A549 (cell line): ENCODE data around the gene LYPD6B. TPM values are rescaled to one million over a fixed set of nuclear protein-coding genes. Genes with fewer than 3 reads are reported as not detected.

Source experiments
- ATAC-seq, 2 experiments: fragments of 200-7000 bp in 1 of 2; fragments of >200 bp in 1 of 2; cut with Nextera tagmentation in 1 of 2; cut with Tn5 transposase in 1 of 2; 3 replicates each; pipeline versions ENCODE4 v1.8.0 to v1.9.1; 2018 to 2020; ENCODE audit warnings: mild to moderate bottlenecking in 1 of 2, moderate library complexity in 1 of 2
- CTCF ChIA-PET: fragments of 300-600 bp; sonication (Branson Sonifier 250); formaldehyde crosslinking; extraction: SDS; loops from one replicate; lab custom pipeline; 2021; ENCODE audit warnings: antibody characterized with exemption, inconsistent platforms; lab: Yijun Ruan, JAX
- POLR2A ChIA-PET: fragments of 350-600 bp; formaldehyde crosslinking; extraction: SDS; loops from one replicate; lab custom pipeline; 2021; ENCODE audit warnings: antibody characterized with exemption, inconsistent platforms; lab: Yijun Ruan, JAX
- DNase-seq, 2 experiments: peaks; one replicate each; pipeline versions ENCODE4 v3.0.0 to v3.0.0-alpha.2; 2011 to 2016; ENCODE audit warnings: low read depth in 1 of 2, low spot score in 1 of 2
- FAIRE-seq: peaks from 2 replicates; lab custom pipeline; 2011; peaks lifted over from hg19 to GRCh38; lab: Jason Lieb, UNC
- H3K27ac ChIP-seq, 2 experiments: fragments of >200 bp; sonication (Bioruptor Twin); formaldehyde crosslinking; 3 replicates each; pipeline ENCODE4 v1.5.1; 2016 to 2017
- H3K4me1 ChIP-seq: fragments of >200 bp; sonication (Bioruptor Twin); formaldehyde crosslinking; 3 replicates; pipeline ENCODE4 v1.6.1; 2016
- H3K4me2 ChIP-seq: fragments of >200 bp; sonication (Bioruptor Twin); formaldehyde crosslinking; 3 replicates; pipeline ENCODE4 v1.6.1; 2016
- H3K4me3 ChIP-seq: fragments of >200 bp; sonication (Bioruptor Twin); formaldehyde crosslinking; 3 replicates; pipeline ENCODE4 v1.5.1; 2016
- H3K9me3 ChIP-seq: fragments of >200 bp; sonication (Bioruptor Twin); formaldehyde crosslinking; 3 replicates; pipeline ENCODE4 v1.6.1; 2016
- BHLHE40 ChIP-seq: IDR thresholded peaks from 2 replicates; pipeline ENCODE4 v1.6.1; 2012; ENCODE audit warnings: low read depth, low read length, inconsistent platforms
- CBX2 ChIP-seq: fragments of 200-600 bp; sonication (generic); IDR thresholded peaks from 2 replicates; pipeline ENCODE4 v1.6.1; 2016; ENCODE audit warnings: low read depth, mild to moderate bottlenecking, borderline replicate concordance
- EHF ChIP-seq: fragments of 250-450 bp; sonication (Bioruptor Pico); IDR thresholded peaks from 2 replicates; pipeline ENCODE4 v1.5.0; 2020; ENCODE audit warnings: mild to moderate bottlenecking
- ELK1 ChIP-seq: fragments of 150-350 bp; IDR thresholded peaks from 2 replicates; pipeline ENCODE4 v1.6.1; 2014; ENCODE audit warnings: low read depth, mild to moderate bottlenecking, low read length
- EP300 ChIP-seq, 2 experiments: fragments of >200 bp; sonication (Bioruptor Twin); formaldehyde crosslinking; IDR thresholded peaks; 2 replicates in 1 of 2; 3 replicates in 1 of 2; pipeline ENCODE4 v1.6.1; 2016 to 2017
- FOSL2 ChIP-seq, 2 experiments: fragments of 450-650 bp in 1 of 2; fragments of >200 bp in 1 of 2; sonication (Bioruptor Twin) in 1 of 2; formaldehyde crosslinking; IDR thresholded peaks; 2 replicates each; pipeline versions ENCODE4 v1.5.0 to v1.6.1; 2016 to 2020; ENCODE audit warnings: mild to moderate bottlenecking in 1 of 2, moderate library complexity in 1 of 2
- GATA3 ChIP-seq: IDR thresholded peaks from 2 replicates; pipeline ENCODE4 v1.6.1; 2012; ENCODE audit warnings: borderline replicate concordance
- HEYL ChIP-seq: fragments of 250-450 bp; sonication (Bioruptor Pico); IDR thresholded peaks from 2 replicates; pipeline ENCODE4 v1.8.0; 2021; ENCODE audit warnings: mild to moderate bottlenecking, moderate library complexity
- HMGXB4 ChIP-seq: fragments of 250-450 bp; sonication (Bioruptor Pico); IDR thresholded peaks from 2 replicates; pipeline ENCODE4 v1.5.0; 2021; ENCODE audit warnings: mild to moderate bottlenecking, moderate library complexity, borderline replicate concordance
- HOXB5 ChIP-seq: fragments of 250-450 bp; sonication (Bioruptor Pico); IDR thresholded peaks from 2 replicates; pipeline ENCODE4 v1.5.0; 2020; ENCODE audit warnings: mild to moderate bottlenecking, moderate library complexity
- JUN ChIP-seq, 2 experiments: fragments of >200 bp; sonication (Bioruptor Twin); formaldehyde crosslinking; IDR thresholded peaks; 2 replicates in 1 of 2; 3 replicates in 1 of 2; pipeline ENCODE4 v1.6.1; 2016 to 2017
- MAZ ChIP-seq: fragments of 150-350 bp; IDR thresholded peaks from 2 replicates; pipeline ENCODE4 v1.6.1; 2014; ENCODE audit warnings: antibody characterized with exemption, low read depth, low read length, borderline replicate concordance
- NR3C1 ChIP-seq: fragments of >200 bp; sonication (Bioruptor Twin); formaldehyde crosslinking; IDR thresholded peaks from 3 replicates; pipeline ENCODE4 v1.6.1; 2017
- POLR2AphosphoS2 ChIP-seq: conservative IDR thresholded peaks from 2 replicates; pipeline ENCODE4 v1.6.1; 2012; ENCODE audit warnings: low read length, improper control_type of control experiment, inconsistent platforms
- RARB ChIP-seq: fragments of 250-450 bp; sonication (Bioruptor Pico); IDR thresholded peaks from 2 replicates; pipeline ENCODE4 v1.8.0; 2021; ENCODE audit warnings: mild to moderate bottlenecking, moderate library complexity
- RCOR1 ChIP-seq: fragments of 150-350 bp; IDR thresholded peaks from 2 replicates; pipeline ENCODE4 v1.6.1; 2014; ENCODE audit warnings: antibody characterized with exemption, low read length, low read depth
- SMC3 ChIP-seq: fragments of >200 bp; sonication (Bioruptor Twin); formaldehyde crosslinking; IDR thresholded peaks from 3 replicates; pipeline ENCODE4 v1.6.1; 2018; ENCODE audit warnings: inconsistent platforms
- SREBF2 ChIP-seq: fragments of 450-650 bp; IDR thresholded peaks from 2 replicates; pipeline ENCODE4 v1.6.1; 2014; ENCODE audit warnings: mild to moderate bottlenecking, moderate library complexity
- TFCP2L1 ChIP-seq: fragments of 250-450 bp; sonication (Bioruptor Pico); IDR thresholded peaks from 2 replicates; pipeline ENCODE4 v1.5.0; 2021; ENCODE audit warnings: mild to moderate bottlenecking
- ZC3H11A ChIP-seq: fragments of 450-650 bp; IDR thresholded peaks from 2 replicates; pipeline ENCODE4 v1.6.1; 2014; ENCODE audit warnings: antibody characterized with exemption, mild to moderate bottlenecking
- ZNF302 ChIP-seq: fragments of 250-450 bp; sonication (Bioruptor Pico); IDR thresholded peaks from 2 replicates; pipeline ENCODE4 v1.9.0; 2021; ENCODE audit warnings: inconsistent platforms, mild to moderate bottlenecking, moderate library complexity
- WGBS: methylation state at CpG from one replicate; pipeline ENCODE4 v1.1.6; 2017; ENCODE audit errors: missing lambda C conversion rate; 5-methylcytosine and 5-hydroxymethylcytosine counted together
- polyA plus RNA-seq, 4 experiments: library from polyadenylated mRNA; depleted of rRNA in 3 of 4; stranded (reverse); fragments of >200 nt; fragmentation: RNase III in 1 of 4; extraction: RNeasy Plus Mini Kit Qiagen cat#74134 plus additional on column Dnase treatment in 1 of 4; gene quantifications; 2 replicates in 3 of 4; 3 replicates in 1 of 4; pipeline ENCODE4 v1.2.3, GENCODE V29; 2011 to 2017
- TF ChIP-seq, protein P1 (sequence below): fragments of 250-450 bp; sonication (Bioruptor Pico); IDR thresholded peaks from 2 replicates; pipeline ENCODE4 v1.5.0; 2020; ENCODE audit warnings: low read depth, mild to moderate bottlenecking, moderate library complexity

LYPD6B gene
- polyA plus RNA-seq, 2 of the 4 experiments (the other 2 are of a cell fraction), result not detected

- POLR2A ChIA-PET, result no interaction called here
- no peak; a peak in 1 of 6 replicates for ATAC-seq
- Histone ChIP-seq H3K4me2 (0 out of 3 replicates have a peak overlapping the region, but pooled peaks have one; percentile 26), H3K4me1 (no peaks in the 10 kb centered on the region), H3K9me3 (no peaks in the 10 kb centered on the region), H3K4me3 (no peak overlapping the region), H3K27ac (no peak overlapping the region)
- CTCF ChIA-PET, result no interaction called here
- TF ChIP-seq EHF (no peak), SREBF2 (no peak), GATA3 (no peak), ZC3H11A (no peak), HMGXB4 (no peak), RARB (CRISPR knock-in tag) (no peak), MAZ (no peak)
- FAIRE-seq, result no peak
- no peak for DNase-seq
- WGBS, result 14% methylated on average over 7 of the region's 7 CpGs
These were observed 39.0 kb upstream of the LYPD6B start for GRCh38 chr2:148999451-148999921.

DNA sequence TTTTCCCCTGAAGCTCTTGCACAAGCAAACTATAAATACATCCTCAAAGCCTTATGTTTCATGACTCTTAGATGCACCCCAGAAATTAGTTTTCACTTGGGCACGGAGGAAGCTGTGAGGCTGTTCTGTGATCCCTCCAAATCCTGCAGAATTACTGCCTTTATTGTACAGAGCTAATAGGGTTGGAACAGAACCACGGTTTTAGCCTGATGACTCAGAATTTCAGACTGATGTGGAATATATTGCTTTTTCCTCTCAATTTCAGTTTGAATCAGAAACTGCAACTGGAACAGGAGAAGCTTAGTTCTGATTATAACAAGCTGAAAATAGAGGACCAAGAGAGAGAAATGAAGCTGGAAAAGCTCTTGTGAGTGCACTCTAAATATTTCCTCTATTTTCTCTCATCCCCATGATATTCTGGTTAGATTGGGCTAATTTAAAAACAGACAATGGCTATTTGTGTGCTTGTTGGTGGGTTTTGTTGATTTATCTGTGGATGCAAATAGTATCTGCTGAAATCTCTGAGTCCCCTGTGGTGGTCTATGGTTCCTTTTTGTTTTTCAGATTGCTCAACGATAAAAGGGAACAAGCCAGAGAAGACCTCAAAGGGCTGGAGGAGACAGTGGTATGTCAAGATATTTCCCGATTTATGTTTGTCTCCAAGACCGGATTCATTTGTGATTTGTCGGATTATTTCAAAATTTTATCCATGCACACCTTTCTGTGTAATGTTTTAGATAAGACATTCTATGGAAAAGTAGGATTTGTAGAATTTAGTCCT, 38.2 kb upstream of the LYPD6B start:
- H3K4me1 ChIP-seq, result no peaks in the 10 kb centered on the region
- no peaks in the 10 kb centered on the region for H3K9me3 ChIP-seq
- FAIRE-seq (no peak), DNase-seq (no peak)
- no peak overlapping the region for H3K27ac ChIP-seq
- H3K4me2 ChIP-seq, result no peak overlapping the region
- 43% methylated on average over 6 of the region's 6 CpGs for WGBS
- POLR2A ChIA-PET, result no interaction called here
- no peak for TF ChIP-seq FOSL2 (IDR thresholded peaks at IDR 0.05)
- TF ChIP-seq FOSL2 (CRISPR knock-in tag; IDR thresholded peaks at IDR 0.05), result no peak
- TF ChIP-seq HEYL (CRISPR knock-in tag), result no peak
- TF ChIP-seq, all 56 proteins: peak for 0
- no peak for ATAC-seq
- CTCF ChIA-PET, result no interaction called here
- no peak overlapping the region for H3K4me3 ChIP-seq

DNA sequence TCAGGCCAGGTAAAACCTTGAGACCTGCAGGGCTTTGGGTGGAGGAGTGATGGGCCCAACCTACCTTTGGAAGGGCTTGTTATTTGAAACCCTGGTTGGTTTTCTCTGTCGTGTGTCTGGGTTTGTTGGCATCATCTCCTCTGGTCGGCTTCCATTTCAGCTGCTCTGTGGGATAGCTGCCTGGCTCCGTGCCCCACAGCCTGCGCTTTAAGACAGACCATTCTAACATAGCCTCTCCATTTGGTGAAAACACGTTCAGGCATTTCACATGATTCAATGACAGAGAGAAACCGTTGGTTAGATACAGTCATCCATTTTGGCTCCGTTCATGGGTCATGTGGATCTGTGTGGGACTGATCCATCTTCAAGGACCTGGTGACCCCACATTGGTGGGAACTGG, 37.0 kb upstream of the LYPD6B start:
- Histone ChIP-seq H3K4me3 (no peak overlapping the region), H3K4me2 (no peak overlapping the region), H3K27ac (no peak overlapping the region), H3K9me3 (no peaks in the 10 kb centered on the region), H3K4me1 (no peaks in the 10 kb centered on the region)
- FAIRE-seq (no peak), ATAC-seq (no peak), DNase-seq (no peak)
- TF ChIP-seq ELK1, result no peak
- no peak for TF ChIP-seq SREBF2
- no peak for TF ChIP-seq ZNF302 (CRISPR knock-in tag)
- TF ChIP-seq, protein P1, sequence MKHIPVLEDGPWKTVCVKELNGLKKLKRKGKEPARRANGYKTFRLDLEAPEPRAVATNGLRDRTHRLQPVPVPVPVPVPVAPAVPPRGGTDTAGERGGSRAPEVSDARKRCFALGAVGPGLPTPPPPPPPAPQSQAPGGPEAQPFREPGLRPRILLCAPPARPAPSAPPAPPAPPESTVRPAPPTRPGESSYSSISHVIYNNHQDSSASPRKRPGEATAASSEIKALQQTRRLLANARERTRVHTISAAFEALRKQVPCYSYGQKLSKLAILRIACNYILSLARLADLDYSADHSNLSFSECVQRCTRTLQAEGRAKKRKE (CRISPR knock-in tag), result no peak
- TF ChIP-seq SMC3, result no peak
- no peak for TF ChIP-seq TFCP2L1 (CRISPR knock-in tag)
- TF ChIP-seq BHLHE40, result no peak
- no peak for TF ChIP-seq NR3C1
- TF ChIP-seq JUN (IDR thresholded peaks at IDR 0.05), result no peak
- TF ChIP-seq EP300 (IDR thresholded peaks at IDR 0.05), result no peak
- TF ChIP-seq CBX2, result no peak
- no peak for TF ChIP-seq EHF
- TF ChIP-seq HOXB5 (CRISPR knock-in tag), result no peak
- no peak for TF ChIP-seq RCOR1
- TF ChIP-seq POLR2AphosphoS2, result no peak
- ChIA-PET POLR2A (no interaction called here), CTCF (interaction anchor here (1.0 to 1.8 kb wide), 2 partner anchors 11 to 15 kb away, joined by 4 read pairs; no protein-coding TSS in a partner anchor)
- 31% methylated on average over 7 of the region's 7 CpGs for WGBS
